K562 (cell line): Measurements from ENCODE around the gene ANP32B. TPM values are rescaled to one million over a fixed set of nuclear protein-coding genes. Genes with fewer than 3 reads are reported as not detected.

Experiments used
- ARHGAP35 ChIP-seq: fragments of 450-650 bp; IDR thresholded peaks from 2 replicates; pipeline ENCODE4 v1.6.1; 2018; ENCODE audit not compliant: partially characterized antibody
- CAMTA2 ChIP-seq: fragments of 250-450 bp; sonication (Bioruptor Pico); conservative IDR thresholded peaks from 2 replicates; pipeline ENCODE4 v1.5.1; 2022
- CCNT2 ChIP-seq: IDR thresholded peaks from 2 replicates; pipeline ENCODE4 v1.6.1; 2011; ENCODE audit warnings: borderline replicate concordance, low read depth, mild to moderate bottlenecking, moderate library complexity, mixed read lengths, low read length; ENCODE audit not compliant: insufficient read length; ENCODE audit errors: extremely low read depth
- CHCHD3 ChIP-seq: fragments of 250-450 bp; sonication (Bioruptor Pico); IDR thresholded peaks from 2 replicates; pipeline ENCODE4 v2.1.2; 2022; ENCODE audit warnings: mild to moderate bottlenecking
- COPS2 ChIP-seq: fragments of 450-650 bp; conservative IDR thresholded peaks from 2 replicates; pipeline ENCODE4 v1.6.1; 2016; ENCODE audit warnings: mild to moderate bottlenecking, moderate library complexity
- CTBP1 ChIP-seq: fragments of 450-650 bp; IDR thresholded peaks from 2 replicates; pipeline ENCODE4 v1.6.1; 2016; ENCODE audit warnings: borderline replicate concordance
- ELF2 ChIP-seq: fragments of 250-450 bp; sonication (Bioruptor Pico); IDR thresholded peaks from 2 replicates; pipeline ENCODE4 v1.5.0; 2021; ENCODE audit warnings: mild to moderate bottlenecking
- KLF13 ChIP-seq: fragments of 450-650 bp; IDR thresholded peaks from 2 replicates; pipeline ENCODE4 v1.6.1; 2016; ENCODE audit warnings: missing genetic modification characterization, low read depth, mild to moderate bottlenecking, missing compliant biosample characterization, moderate library complexity, borderline replicate concordance
- LCOR ChIP-seq: sonication (generic); formaldehyde crosslinking; IDR thresholded peaks from 2 replicates; pipeline ENCODE4 v1.8.0; 2022; ENCODE audit warnings: mild to moderate bottlenecking, missing genetic modification reagents
- MCM2 ChIP-seq: fragments of 450-650 bp; IDR thresholded peaks from 2 replicates; pipeline ENCODE4 v1.6.1; 2017; ENCODE audit warnings: low read depth, mild to moderate bottlenecking
- MCM7 ChIP-seq, 2 experiments: fragments of 450-650 bp; IDR thresholded peaks; 2 replicates each; pipeline ENCODE4 v1.6.1; 2016 to 2018
- NFYB ChIP-seq: IDR thresholded peaks from 2 replicates; pipeline ENCODE4 v1.6.1; 2011; ENCODE audit warnings: mild to moderate bottlenecking, moderate library complexity; ENCODE audit not compliant: insufficient read length; ENCODE audit errors: extremely low read depth
- NONO ChIP-seq, 2 experiments: fragments of 200-400 bp in 1 of 2; fragments of 450-650 bp in 1 of 2; formaldehyde crosslinking in 1 of 2; IDR thresholded peaks; 2 replicates each; pipeline ENCODE4 v1.6.1; 2017; ENCODE audit warnings: low read depth in 2 of 2, mild to moderate bottlenecking in 2 of 2, moderate library complexity in 2 of 2, low read length in 1 of 2
- NR2C1 ChIP-seq, 2 experiments: fragments of 450-650 bp; IDR thresholded peaks; 2 replicates each; pipeline ENCODE4 v1.6.1; 2017; ENCODE audit warnings: mild to moderate bottlenecking in 2 of 2, antibody characterized with exemption in 1 of 2, inconsistent platforms in 1 of 2, missing compliant biosample characterization in 1 of 2, missing genetic modification characterization in 1 of 2
- RCOR1 ChIP-seq, 2 experiments: IDR thresholded peaks; 2 replicates each; pipeline ENCODE4 v1.6.1; 2012; ENCODE audit warnings: low read depth in 2 of 2, low read length in 2 of 2, borderline replicate concordance in 1 of 2, improper control_type of control experiment in 1 of 2
- RFX5 ChIP-seq: IDR thresholded peaks from 2 replicates; pipeline ENCODE4 v1.6.1; 2011; ENCODE audit warnings: low read depth, mild to moderate bottlenecking, improper control_type of control experiment, low read length
- SETDB1 ChIP-seq: IDR thresholded peaks from one replicate; pipeline ENCODE4 v1.6.1; 2012; ENCODE audit warnings: low read length, control low read depth, inconsistent platforms
- SMARCA4 ChIP-seq: fragments of 450-650 bp; IDR thresholded peaks from 2 replicates; pipeline ENCODE4 v1.6.1; 2016
- SUPT5H ChIP-seq: fragments of 450-650 bp; IDR thresholded peaks from 2 replicates; pipeline ENCODE4 v1.6.1; 2016
- XRCC3 ChIP-seq: fragments of 450-650 bp; IDR thresholded peaks from 2 replicates; pipeline ENCODE4 v1.6.1; 2017; ENCODE audit warnings: mild to moderate bottlenecking, moderate library complexity
- ZBED1 ChIP-seq: IDR thresholded peaks from 2 replicates; pipeline ENCODE4 v1.6.1; 2014
- ZBTB8A ChIP-seq: fragments of 450-650 bp; IDR thresholded peaks from 2 replicates; pipeline ENCODE4 v1.6.1; 2018; ENCODE audit warnings: mild to moderate bottlenecking, moderate library complexity; ENCODE audit not compliant: partially characterized antibody
- ZNF507 ChIP-seq: conservative IDR thresholded peaks from 2 replicates; pipeline ENCODE4 v1.6.1; 2017; ENCODE audit warnings: missing genetic modification characterization, missing compliant biosample characterization
- ZNF75A ChIP-seq: fragments of 450-650 bp; formaldehyde crosslinking; IDR thresholded peaks from 2 replicates; pipeline ENCODE4 v1.4.0; 2020; ENCODE audit warnings: mild to moderate bottlenecking
- ZNF76 ChIP-seq: fragments of 250-450 bp; sonication (Bioruptor Pico); IDR thresholded peaks from 2 replicates; pipeline ENCODE4 v1.4.0; 2020; ENCODE audit warnings: mild to moderate bottlenecking, moderate library complexity, borderline replicate concordance
- ZNF766 ChIP-seq: fragments of 200-800 bp; sonication (Bioruptor generic); conservative IDR thresholded peaks from 2 replicates; pipeline ENCODE4 v1.6.1; 2016; ENCODE audit warnings: missing genetic modification characterization, missing compliant biosample characterization
- polyA plus RNA-seq, 8 experiments: library from polyadenylated mRNA; depleted of rRNA in 4 of 8; stranded (reverse) in 5 of 8; unstranded in 3 of 8; fragments of >200 nt; fragmentation: Nextera tagmentation in 2 of 8; fragmentation: Illumina TruSeq in 1 of 8; extraction: Ambion mirVana in 2 of 8; extraction: Trizol in 1 of 8; gene quantifications; 2 replicates each; pipeline versions ENCODE4 v1.2.1 to v1.2.3, GENCODE V29; 2011 to 2014; ENCODE audit warnings: inconsistent platforms in 1 of 8, missing spikeins in 1 of 8
- total RNA-seq, 7 experiments: library from RNA; depleted of rRNA in 6 of 7; stranded (reverse); fragments of >200 nt in 6 of 7; fragmentation: Illumina TruSeq in 2 of 7; extraction: Trizol in 2 of 7; gene quantifications; 2 replicates each; pipeline versions ENCODE4 v1.2.1 to v1.2.3, GENCODE V29; 2011 to 2021; ENCODE audit warnings: low replicate concordance in 1 of 7
- TF ChIP-seq, protein P1 (sequence below): fragments of 250-450 bp; sonication (Bioruptor Pico); IDR thresholded peaks from 2 replicates; pipeline ENCODE4 v1.6.1; 2021; ENCODE audit warnings: mild to moderate bottlenecking
- TF ChIP-seq, protein P2 (sequence below): fragments of 450-650 bp; IDR thresholded peaks from 2 replicates; pipeline ENCODE4 v1.6.1; 2016
- TF ChIP-seq, protein P3 (sequence below): sonication (generic); formaldehyde crosslinking; IDR thresholded peaks from 2 replicates; pipeline ENCODE4 v1.8.0; 2022; ENCODE audit warnings: mild to moderate bottlenecking, missing genetic modification reagents, borderline replicate concordance

Gene ANP32B
- total and polyA plus RNA-seq, 9 of the 15 experiments (the other 6 are each of a cell fraction or from before 2014, with no cell fraction given) = 68.9 to 815 (median 141) TPM

DNA sequence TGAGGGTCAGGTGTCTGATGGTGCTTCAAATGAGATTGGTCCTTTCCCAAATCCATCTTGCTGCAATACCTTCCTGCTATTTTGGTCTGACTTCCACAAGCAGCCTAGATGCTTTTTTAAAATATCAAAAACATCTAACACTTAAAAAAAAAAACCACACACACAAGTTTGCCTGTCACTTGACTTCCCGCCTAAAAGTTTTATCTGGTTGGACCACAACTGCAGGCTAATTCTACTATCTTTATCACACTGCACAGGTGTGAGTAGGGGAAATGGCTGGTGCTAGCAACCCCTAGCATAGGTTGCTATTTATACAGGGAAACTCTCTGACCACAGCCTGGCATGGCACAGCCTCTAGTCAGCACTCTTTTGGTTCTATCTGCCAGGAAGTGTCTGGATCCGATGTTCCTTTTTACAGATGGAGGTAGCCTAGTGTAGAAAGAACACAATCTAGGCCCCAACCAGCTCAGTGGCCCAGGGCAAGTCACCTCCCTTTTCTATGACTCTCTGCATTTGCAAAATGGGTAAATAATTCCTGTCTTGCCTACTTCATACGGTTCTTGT, 45.0 kb upstream of the ANP32B start, which contains the start of gene HEMGN (continued):
- TF ChIP-seq, protein P1, sequence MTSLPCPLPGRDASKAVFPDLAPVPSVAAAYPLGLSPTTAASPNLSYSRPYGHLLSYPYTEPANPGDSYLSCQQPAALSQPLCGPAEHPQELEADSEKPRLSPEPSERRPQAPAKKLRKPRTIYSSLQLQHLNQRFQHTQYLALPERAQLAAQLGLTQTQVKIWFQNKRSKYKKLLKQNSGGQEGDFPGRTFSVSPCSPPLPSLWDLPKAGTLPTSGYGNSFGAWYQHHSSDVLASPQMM (CRISPR knock-in tag) = no peak
- TF ChIP-seq ARHGAP35 (no peak), ZNF76 (CRISPR knock-in tag) (no peak), RCOR1 (IDR thresholded peaks at IDR 0.05; ENCODE audit: borderline replicate concordance in 1 of 2, low read depth in 2 of 2, low read length in 2 of 2) (peak in 1 of 2 experiments; percentile 85; a peak in 3 of 4 replicates), CHCHD3 (CRISPR knock-in tag) (no peak), SMARCA4 (peak; percentile 98), NFYB (no peak), ZNF507 (no peak), ELF2 (CRISPR knock-in tag) (no peak), RFX5 (no peak), NONO (IDR thresholded peaks at IDR 0.05; ENCODE audit: low read depth in 2 of 2, low read length in 1 of 2) (no peak), ZNF75A (CRISPR knock-in tag) (no peak), CAMTA2 (CRISPR knock-in tag) (no peak), MCM7 (IDR thresholded peaks at IDR 0.05) (no peak), MCM2 (no peak), KLF13 (no peak), CTBP1 (peak; percentile 94), SUPT5H (0 out of 2 replicates have a peak, but pooled peaks have one; percentile 53), NR2C1 (IDR thresholded peaks at IDR 0.05) (no peak), NR2C1 (tag; IDR thresholded peaks at IDR 0.05) (0 out of 2 replicates have a peak, but pooled peaks have one; percentile 20), ZBED1 (peak; percentile 79; the same call in 1 of the 2 replicates), ZBTB8A (no peak), ZNF766 (CRISPR knock-in tag) (peak; percentile 94), LCOR (CRISPR knock-in tag) (0 out of 2 replicates have a peak, but pooled peaks have one; percentile 43), COPS2 (no peak), CCNT2 (peak; percentile 62), XRCC3 (no peak), SETDB1 (no peak)
- TF ChIP-seq, protein P2, sequence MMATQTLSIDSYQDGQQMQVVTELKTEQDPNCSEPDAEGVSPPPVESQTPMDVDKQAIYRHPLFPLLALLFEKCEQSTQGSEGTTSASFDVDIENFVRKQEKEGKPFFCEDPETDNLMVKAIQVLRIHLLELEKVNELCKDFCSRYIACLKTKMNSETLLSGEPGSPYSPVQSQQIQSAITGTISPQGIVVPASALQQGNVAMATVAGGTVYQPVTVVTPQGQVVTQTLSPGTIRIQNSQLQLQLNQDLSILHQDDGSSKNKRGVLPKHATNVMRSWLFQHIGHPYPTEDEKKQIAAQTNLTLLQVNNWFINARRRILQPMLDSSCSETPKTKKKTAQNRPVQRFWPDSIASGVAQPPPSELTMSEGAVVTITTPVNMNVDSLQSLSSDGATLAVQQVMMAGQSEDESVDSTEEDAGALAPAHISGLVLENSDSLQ = peak; percentile 84
- TF ChIP-seq, protein P3, sequence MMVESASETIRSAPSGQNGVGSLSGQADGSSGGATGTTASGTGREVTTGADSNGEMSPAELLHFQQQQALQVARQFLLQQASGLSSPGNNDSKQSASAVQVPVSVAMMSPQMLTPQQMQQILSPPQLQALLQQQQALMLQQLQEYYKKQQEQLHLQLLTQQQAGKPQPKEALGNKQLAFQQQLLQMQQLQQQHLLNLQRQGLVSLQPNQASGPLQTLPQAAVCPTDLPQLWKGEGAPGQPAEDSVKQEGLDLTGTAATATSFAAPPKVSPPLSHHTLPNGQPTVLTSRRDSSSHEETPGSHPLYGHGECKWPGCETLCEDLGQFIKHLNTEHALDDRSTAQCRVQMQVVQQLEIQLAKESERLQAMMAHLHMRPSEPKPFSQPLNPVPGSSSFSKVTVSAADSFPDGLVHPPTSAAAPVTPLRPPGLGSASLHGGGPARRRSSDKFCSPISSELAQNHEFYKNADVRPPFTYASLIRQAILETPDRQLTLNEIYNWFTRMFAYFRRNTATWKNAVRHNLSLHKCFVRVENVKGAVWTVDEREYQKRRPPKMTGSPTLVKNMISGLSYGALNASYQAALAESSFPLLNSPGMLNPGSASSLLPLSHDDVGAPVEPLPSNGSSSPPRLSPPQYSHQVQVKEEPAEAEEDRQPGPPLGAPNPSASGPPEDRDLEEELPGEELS (CRISPR knock-in tag) = no peak
